HepG2 (cell line): ENCODE data around the gene LCAT. TPM values are rescaled to one million over a fixed set of nuclear protein-coding genes. Genes with fewer than 3 reads are reported as not detected.

Source experiments
- ARNT2 ChIP-seq: sonication (generic); formaldehyde crosslinking; IDR thresholded peaks from 2 replicates; pipeline ENCODE4 v1.8.0; 2022; ENCODE audit warnings: mild to moderate bottlenecking, low read depth, missing genetic modification reagents, moderate library complexity
- ATAD3A ChIP-seq: sonication (generic); formaldehyde crosslinking; IDR thresholded peaks from 2 replicates; pipeline ENCODE4 v1.4.0; 2020; ENCODE audit warnings: missing genetic modification reagents
- FOXA3 ChIP-seq: IDR thresholded peaks from 2 replicates; pipeline ENCODE4 v1.6.1; 2016; ENCODE audit warnings: missing genetic modification reagents, missing compliant biosample characterization
- FOXM1 ChIP-seq: sonication (generic); formaldehyde crosslinking; IDR thresholded peaks from 2 replicates; pipeline ENCODE4 v1.5.0; 2020; ENCODE audit warnings: missing genetic modification reagents
- HMG20B ChIP-seq: conservative IDR thresholded peaks from 2 replicates; pipeline ENCODE4 v1.6.1; 2016; ENCODE audit warnings: missing genetic modification reagents, missing compliant biosample characterization
- IKZF1 ChIP-seq: fragments of 450-650 bp; IDR thresholded peaks from 2 replicates; pipeline ENCODE4 v1.7.1; 2016
- IRF2 ChIP-seq: IDR thresholded peaks from 2 replicates; pipeline ENCODE4 v1.6.1; 2018; ENCODE audit warnings: missing genetic modification reagents, missing compliant biosample characterization
- IRX3 ChIP-seq: sonication (generic); formaldehyde crosslinking; IDR thresholded peaks from 2 replicates; pipeline ENCODE4 v1.8.1; 2023; ENCODE audit warnings: mild to moderate bottlenecking, low read depth, missing genetic modification reagents, borderline replicate concordance
- KLF6 ChIP-seq: IDR thresholded peaks from 2 replicates; pipeline ENCODE4 v1.8.0; 2016; ENCODE audit warnings: missing biosample characterization, missing genetic modification reagents
- MAF1 ChIP-seq: sonication (generic); formaldehyde crosslinking; IDR thresholded peaks from 2 replicates; pipeline ENCODE4 v1.5.0; 2020; ENCODE audit warnings: missing genetic modification reagents, borderline replicate concordance
- NFYC ChIP-seq: IDR thresholded peaks from 2 replicates; pipeline ENCODE4 v1.6.1; 2016; ENCODE audit warnings: missing genetic modification reagents, missing compliant biosample characterization
- RCOR2 ChIP-seq: IDR thresholded peaks from 2 replicates; pipeline ENCODE4 v1.6.1; 2016; ENCODE audit warnings: missing biosample characterization, missing genetic modification reagents
- RFX3 ChIP-seq: IDR thresholded peaks from 2 replicates; pipeline ENCODE4 v1.6.1; 2016; ENCODE audit warnings: missing biosample characterization, missing genetic modification reagents
- SRSF4 ChIP-seq: fragments of 200-400 bp; formaldehyde crosslinking; IDR thresholded peaks from one replicate; pipeline ENCODE4 v1.6.1; 2018; ENCODE audit warnings: mild to moderate bottlenecking, low read depth, low read length, moderate library complexity; ENCODE audit not compliant: poor library complexity, severe bottlenecking
- ZBTB8A ChIP-seq: sonication (generic); formaldehyde crosslinking; IDR thresholded peaks from 2 replicates; pipeline ENCODE4 v1.4.0; 2020; ENCODE audit warnings: mild to moderate bottlenecking, low read depth, missing genetic modification reagents, borderline replicate concordance
- ZKSCAN8 ChIP-seq: IDR thresholded peaks from 2 replicates; pipeline ENCODE4 v1.6.1; 2016; ENCODE audit warnings: borderline replicate concordance, missing genetic modification reagents, missing compliant biosample characterization
- ZMYM4 ChIP-seq: sonication (generic); formaldehyde crosslinking; IDR thresholded peaks from 2 replicates; pipeline ENCODE4 v1.8.1; 2023; ENCODE audit warnings: mild to moderate bottlenecking, missing genetic modification reagents
- ZNF317 ChIP-seq: sonication (generic); formaldehyde crosslinking; IDR thresholded peaks from 2 replicates; pipeline ENCODE4 v1.5.0; 2020; ENCODE audit warnings: mild to moderate bottlenecking, missing genetic modification reagents
- ZNF354B ChIP-seq: sonication (generic); formaldehyde crosslinking; IDR thresholded peaks from 2 replicates; pipeline ENCODE4 v1.8.0; 2022; ENCODE audit warnings: mild to moderate bottlenecking, missing genetic modification reagents
- ZNF607 ChIP-seq: sonication (generic); formaldehyde crosslinking; IDR thresholded peaks from 2 replicates; pipeline ENCODE4 v1.5.1; 2020; ENCODE audit warnings: missing genetic modification reagents, mild to moderate bottlenecking, borderline replicate concordance
- ZNF747 ChIP-seq: sonication (generic); formaldehyde crosslinking; IDR thresholded peaks from 2 replicates; pipeline ENCODE4 v1.8.1; 2023; ENCODE audit warnings: missing genetic modification reagents, mild to moderate bottlenecking, borderline replicate concordance
- ZNF777 ChIP-seq: sonication (generic); formaldehyde crosslinking; IDR thresholded peaks from 2 replicates; pipeline ENCODE4 v1.4.0; 2020; ENCODE audit warnings: missing genetic modification reagents
- polyA plus RNA-seq, 8 experiments: library from polyadenylated mRNA; depleted of rRNA in 3 of 8; stranded (reverse) in 7 of 8; unstranded in 1 of 8; fragments of >200 nt; fragmentation: Illumina TruSeq in 4 of 8; extraction: Trizol in 4 of 8; gene quantifications; 2 replicates each; pipeline versions ENCODE4 v1.2.1 to v1.2.3, GENCODE V29; 2011 to 2016; ENCODE audit warnings: low read depth in 4 of 8, missing spikeins in 1 of 8, mixed read lengths in 1 of 8; ENCODE audit not compliant: insufficient read depth in 1 of 8
- total RNA-seq, 5 experiments: library from RNA; depleted of rRNA; stranded (reverse); fragments of >200 nt; fragmentation: Illumina TruSeq; extraction: Trizol; gene quantifications; 2 replicates each; pipeline ENCODE4 v1.2.3, GENCODE V29; 2016; ENCODE audit warnings: low read depth in 1 of 5
- TF ChIP-seq, protein P1 (sequence below): sonication (generic); formaldehyde crosslinking; IDR thresholded peaks from 2 replicates; pipeline ENCODE4 v1.4.0; 2020; ENCODE audit warnings: missing genetic modification reagents
- TF ChIP-seq, protein P2 (sequence below): sonication (generic); formaldehyde crosslinking; IDR thresholded peaks from 2 replicates; pipeline ENCODE4 v1.4.0; 2020; ENCODE audit warnings: mild to moderate bottlenecking, missing genetic modification reagents
- TF ChIP-seq, protein P3 (sequence below): sonication (generic); formaldehyde crosslinking; IDR thresholded peaks from 2 replicates; pipeline ENCODE4 v1.4.0; 2020; ENCODE audit warnings: missing genetic modification reagents

Gene LCAT
- total and polyA plus RNA-seq, 2 of the 13 experiments (the other 11 are each of a cell fraction or from before 2014, with no cell fraction given): 36.1 to 38.9 TPM

DNA sequence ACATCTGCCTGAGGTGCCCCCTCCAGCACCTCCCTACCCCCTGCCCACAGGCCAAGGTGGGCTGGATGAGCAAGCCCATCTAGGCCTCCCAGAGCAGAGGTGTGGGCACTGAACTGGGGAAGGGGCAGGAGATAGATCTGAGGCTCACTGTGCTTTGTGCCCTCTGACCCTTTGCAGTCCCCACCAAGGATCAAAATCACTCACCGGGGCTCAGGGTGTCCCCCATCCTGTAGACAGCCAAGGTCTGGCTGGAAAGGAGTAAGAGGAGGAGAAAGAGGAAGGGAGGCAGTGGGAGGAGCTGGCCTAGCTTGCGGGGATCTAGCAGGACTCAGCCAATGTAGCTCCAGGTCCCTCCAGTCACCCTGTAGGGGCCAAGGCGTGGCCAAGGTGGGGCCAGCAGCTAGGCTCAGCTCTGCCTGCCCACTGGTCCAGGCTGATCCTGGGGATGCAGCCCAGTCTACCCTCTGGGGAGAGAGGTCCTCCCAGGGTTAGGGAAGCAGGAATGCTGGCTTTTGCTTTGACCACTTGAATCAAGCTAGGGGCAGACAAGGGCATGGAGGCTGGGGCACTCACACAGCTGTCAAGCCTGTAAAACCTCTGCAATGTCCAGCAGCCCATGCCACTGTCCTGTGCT lies 22.7 kb upstream of the LCAT start (continued):
- TF ChIP-seq, protein P1, sequence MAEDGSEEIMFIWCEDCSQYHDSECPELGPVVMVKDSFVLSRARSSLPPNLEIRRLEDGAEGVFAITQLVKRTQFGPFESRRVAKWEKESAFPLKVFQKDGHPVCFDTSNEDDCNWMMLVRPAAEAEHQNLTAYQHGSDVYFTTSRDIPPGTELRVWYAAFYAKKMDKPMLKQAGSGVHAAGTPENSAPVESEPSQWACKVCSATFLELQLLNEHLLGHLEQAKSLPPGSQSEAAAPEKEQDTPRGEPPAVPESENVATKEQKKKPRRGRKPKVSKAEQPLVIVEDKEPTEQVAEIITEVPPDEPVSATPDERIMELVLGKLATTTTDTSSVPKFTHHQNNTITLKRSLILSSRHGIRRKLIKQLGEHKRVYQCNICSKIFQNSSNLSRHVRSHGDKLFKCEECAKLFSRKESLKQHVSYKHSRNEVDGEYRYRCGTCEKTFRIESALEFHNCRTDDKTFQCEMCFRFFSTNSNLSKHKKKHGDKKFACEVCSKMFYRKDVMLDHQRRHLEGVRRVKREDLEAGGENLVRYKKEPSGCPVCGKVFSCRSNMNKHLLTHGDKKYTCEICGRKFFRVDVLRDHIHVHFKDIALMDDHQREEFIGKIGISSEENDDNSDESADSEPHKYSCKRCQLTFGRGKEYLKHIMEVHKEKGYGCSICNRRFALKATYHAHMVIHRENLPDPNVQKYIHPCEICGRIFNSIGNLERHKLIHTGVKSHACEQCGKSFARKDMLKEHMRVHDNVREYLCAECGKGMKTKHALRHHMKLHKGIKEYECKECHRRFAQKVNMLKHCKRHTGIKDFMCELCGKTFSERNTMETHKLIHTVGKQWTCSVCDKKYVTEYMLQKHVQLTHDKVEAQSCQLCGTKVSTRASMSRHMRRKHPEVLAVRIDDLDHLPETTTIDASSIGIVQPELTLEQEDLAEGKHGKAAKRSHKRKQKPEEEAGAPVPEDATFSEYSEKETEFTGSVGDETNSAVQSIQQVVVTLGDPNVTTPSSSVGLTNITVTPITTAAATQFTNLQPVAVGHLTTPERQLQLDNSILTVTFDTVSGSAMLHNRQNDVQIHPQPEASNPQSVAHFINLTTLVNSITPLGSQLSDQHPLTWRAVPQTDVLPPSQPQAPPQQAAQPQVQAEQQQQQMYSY (CRISPR knock-in tag): peak; percentile 76
- TF ChIP-seq RCOR2 (CRISPR knock-in tag) (no peak), FOXA3 (no peak), MAF1 (CRISPR knock-in tag) (no peak), ZNF777 (CRISPR knock-in tag) (no peak), ZNF607 (no peak), KLF6 (0 out of 2 replicates have a peak, but pooled peaks have one; percentile 26), HMG20B (CRISPR knock-in tag) (no peak), NFYC (no peak), IRX3 (CRISPR knock-in tag) (no peak), ZKSCAN8 (CRISPR knock-in tag) (no peak; the same call in 1 of the 2 replicates), RFX3 (CRISPR knock-in tag) (no peak), FOXM1 (CRISPR knock-in tag) (no peak), IKZF1 (no peak), ZNF747 (CRISPR knock-in tag) (peak; percentile 61; the same call in 1 of the 2 replicates), IRF2 (CRISPR knock-in tag) (no peak), ZBTB8A (peak; percentile 50; the same call in 1 of the 2 replicates), ZNF354B (no peak), ATAD3A (CRISPR knock-in tag) (no peak), ZNF317 (CRISPR knock-in tag) (no peak), ZMYM4 (CRISPR knock-in tag) (no peak), ARNT2 (CRISPR knock-in tag) (no peak), SRSF4 (no peak)
- TF ChIP-seq, protein P2, sequence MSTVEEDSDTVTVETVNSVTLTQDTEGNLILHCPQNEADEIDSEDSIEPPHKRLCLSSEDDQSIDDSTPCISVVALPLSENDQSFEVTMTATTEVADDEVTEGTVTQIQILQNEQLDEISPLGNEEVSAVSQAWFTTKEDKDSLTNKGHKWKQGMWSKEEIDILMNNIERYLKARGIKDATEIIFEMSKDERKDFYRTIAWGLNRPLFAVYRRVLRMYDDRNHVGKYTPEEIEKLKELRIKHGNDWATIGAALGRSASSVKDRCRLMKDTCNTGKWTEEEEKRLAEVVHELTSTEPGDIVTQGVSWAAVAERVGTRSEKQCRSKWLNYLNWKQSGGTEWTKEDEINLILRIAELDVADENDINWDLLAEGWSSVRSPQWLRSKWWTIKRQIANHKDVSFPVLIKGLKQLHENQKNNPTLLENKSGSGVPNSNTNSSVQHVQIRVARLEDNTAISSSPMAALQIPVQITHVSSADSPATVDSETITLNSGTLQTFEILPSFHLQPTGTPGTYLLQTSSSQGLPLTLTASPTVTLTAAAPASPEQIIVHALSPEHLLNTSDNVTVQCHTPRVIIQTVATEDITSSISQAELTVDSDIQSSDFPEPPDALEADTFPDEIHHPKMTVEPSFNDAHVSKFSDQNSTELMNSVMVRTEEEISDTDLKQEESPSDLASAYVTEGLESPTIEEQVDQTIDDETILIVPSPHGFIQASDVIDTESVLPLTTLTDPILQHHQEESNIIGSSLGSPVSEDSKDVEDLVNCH (CRISPR knock-in tag): no peak
- TF ChIP-seq, protein P3, sequence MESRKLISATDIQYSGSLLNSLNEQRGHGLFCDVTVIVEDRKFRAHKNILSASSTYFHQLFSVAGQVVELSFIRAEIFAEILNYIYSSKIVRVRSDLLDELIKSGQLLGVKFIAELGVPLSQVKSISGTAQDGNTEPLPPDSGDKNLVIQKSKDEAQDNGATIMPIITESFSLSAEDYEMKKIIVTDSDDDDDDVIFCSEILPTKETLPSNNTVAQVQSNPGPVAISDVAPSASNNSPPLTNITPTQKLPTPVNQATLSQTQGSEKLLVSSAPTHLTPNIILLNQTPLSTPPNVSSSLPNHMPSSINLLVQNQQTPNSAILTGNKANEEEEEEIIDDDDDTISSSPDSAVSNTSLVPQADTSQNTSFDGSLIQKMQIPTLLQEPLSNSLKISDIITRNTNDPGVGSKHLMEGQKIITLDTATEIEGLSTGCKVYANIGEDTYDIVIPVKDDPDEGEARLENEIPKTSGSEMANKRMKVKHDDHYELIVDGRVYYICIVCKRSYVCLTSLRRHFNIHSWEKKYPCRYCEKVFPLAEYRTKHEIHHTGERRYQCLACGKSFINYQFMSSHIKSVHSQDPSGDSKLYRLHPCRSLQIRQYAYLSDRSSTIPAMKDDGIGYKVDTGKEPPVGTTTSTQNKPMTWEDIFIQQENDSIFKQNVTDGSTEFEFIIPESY: no peak
